LNCaP clone FGC (cell line): ENCODE results near the gene NACAD.

Source experiments
- DNase-seq: peaks from one replicate; pipeline ENCODE4 v3.0.0-alpha.2; 2011; ENCODE audit warnings: low read depth
- H3K4me3 ChIP-seq: 2 replicates; pipeline ENCODE4 v1.5.1; 2011; ENCODE audit warnings: mild to moderate bottlenecking, low read depth, low read length, control low read depth
- TF ChIP-seq, protein P1 (sequence below): IDR thresholded peaks from 2 replicates; pipeline ENCODE4 v1.5.1; 2012; ENCODE audit warnings: mild to moderate bottlenecking; ENCODE audit not compliant: control insufficient read depth, insufficient read depth; ENCODE audit errors: extremely low read depth

Gene NACAD

GRCh38 chr7:45067582-45067981 is 21.2 kb downstream of the NACAD start:
- H3K4me3 ChIP-seq: no peak overlapping the region
- DNase-seq: no peak
- TF ChIP-seq, protein P1, sequence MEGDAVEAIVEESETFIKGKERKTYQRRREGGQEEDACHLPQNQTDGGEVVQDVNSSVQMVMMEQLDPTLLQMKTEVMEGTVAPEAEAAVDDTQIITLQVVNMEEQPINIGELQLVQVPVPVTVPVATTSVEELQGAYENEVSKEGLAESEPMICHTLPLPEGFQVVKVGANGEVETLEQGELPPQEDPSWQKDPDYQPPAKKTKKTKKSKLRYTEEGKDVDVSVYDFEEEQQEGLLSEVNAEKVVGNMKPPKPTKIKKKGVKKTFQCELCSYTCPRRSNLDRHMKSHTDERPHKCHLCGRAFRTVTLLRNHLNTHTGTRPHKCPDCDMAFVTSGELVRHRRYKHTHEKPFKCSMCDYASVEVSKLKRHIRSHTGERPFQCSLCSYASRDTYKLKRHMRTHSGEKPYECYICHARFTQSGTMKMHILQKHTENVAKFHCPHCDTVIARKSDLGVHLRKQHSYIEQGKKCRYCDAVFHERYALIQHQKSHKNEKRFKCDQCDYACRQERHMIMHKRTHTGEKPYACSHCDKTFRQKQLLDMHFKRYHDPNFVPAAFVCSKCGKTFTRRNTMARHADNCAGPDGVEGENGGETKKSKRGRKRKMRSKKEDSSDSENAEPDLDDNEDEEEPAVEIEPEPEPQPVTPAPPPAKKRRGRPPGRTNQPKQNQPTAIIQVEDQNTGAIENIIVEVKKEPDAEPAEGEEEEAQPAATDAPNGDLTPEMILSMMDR: no peak

DNA sequence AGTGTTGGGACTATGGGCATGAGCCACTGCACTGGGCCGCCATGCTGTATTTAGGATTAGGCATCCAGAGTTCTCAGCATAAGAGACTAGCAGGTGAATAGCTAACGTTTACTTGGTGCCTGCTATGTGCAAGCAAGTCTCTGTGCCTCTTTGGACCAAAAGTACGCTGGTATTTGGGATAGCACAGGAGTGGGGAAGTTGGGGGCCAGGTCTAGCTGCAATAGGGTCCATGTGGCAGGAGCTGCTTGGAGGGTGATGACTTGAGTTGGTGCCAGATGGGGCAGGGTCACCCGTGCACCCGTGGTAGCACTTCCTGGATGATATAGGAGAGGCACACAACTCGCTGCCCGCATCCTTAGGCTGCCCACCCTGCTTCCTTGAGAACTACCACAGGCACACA is 22.4 kb downstream of the NACAD start:
- TF ChIP-seq, protein P1: no peak
- no peak overlapping the region for H3K4me3 ChIP-seq
- DNase-seq: no peak

DNA sequence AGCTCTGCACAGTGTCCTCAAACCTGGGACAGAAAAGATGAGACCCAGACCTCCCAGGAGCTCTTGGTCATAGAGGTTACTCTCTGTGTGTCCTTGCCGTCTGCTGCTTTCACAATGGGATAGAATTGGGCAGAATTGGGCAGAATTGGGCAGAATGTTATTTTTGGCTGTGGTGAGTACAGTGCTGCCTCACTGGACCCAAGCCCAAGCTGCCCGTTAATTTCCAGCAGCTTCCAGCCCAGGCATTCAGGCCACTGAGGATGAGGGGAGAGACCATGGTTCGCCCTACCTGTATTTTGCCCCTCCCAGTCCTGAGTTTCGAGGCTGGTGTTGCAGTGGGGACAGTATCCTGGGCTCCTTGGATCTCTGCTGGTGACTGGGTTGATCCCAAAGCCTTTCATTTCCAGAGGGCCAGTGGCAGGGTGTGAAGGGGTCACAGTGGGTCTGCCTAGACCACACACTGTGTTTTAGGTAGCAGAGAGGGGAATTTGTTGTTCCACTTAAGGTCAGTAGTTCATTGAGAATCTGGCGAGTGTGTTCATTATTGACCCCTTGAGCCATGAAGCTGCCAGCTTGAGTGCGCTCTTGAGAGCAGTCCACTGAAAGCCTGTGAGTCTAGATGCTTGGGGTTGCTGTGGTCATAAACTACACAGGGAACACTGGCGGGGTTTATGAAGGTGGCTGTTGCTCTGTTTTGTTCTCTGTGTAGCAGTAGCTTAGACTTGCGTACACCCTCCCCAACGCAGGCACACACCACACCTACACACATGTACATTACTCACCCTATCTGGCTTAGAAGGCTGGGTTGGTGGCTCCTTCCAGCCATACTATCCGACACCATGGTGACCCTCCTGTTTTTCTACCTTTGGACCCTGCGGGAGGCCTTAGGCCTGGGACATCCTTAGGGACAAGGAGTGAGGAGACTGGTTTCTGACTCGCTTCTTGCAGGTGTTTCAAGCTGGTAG is 23.5 kb downstream of the NACAD start:
- no peak overlapping the region for H3K4me3 ChIP-seq
- no peak for DNase-seq
- TF ChIP-seq, protein P1: no peak

DNA sequence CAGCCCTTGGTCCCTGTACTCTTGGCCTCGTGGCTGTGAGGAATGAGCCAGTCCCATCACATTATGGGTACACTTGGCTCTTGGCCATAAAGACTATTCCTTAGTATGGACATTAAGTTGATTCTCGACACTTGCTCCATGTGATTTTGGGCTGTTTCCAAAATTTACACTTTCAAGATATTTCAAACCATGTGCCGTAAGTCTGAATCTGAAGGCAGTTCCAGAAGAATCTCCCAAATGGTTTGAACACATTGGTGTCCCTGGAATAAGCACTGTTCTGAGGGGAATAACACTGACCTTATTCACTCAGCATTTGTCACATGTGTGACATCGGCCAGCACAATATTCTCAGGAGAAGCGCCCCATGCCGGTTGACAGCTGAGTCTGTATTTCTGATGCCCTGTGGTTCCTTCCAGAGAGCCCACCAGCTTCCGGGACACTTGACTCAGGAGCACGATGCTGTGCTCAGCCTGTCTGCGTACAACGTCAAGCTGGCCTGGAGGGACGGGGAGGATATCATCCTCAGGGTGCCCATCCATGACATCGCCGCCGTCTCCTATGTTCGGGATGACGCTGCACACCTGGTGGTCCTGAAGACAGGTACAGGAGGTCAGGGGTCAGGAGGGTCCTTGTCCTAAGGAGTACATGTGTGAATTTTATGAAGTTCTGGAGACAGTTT is 24.6 kb downstream of the NACAD start:
- TF ChIP-seq, protein P1: no peak
- no peak for DNase-seq

GRCh38 chr7:45061806-45062425 is 26.9 kb downstream of the NACAD start:
- H3K4me3 ChIP-seq: no peak overlapping the region
- DNase-seq: no peak
- TF ChIP-seq, protein P1: no peak

More for the DNA sequence above, 24.6 kb downstream of the NACAD start:
- H3K4me3 ChIP-seq: no peak overlapping the region

- H3K4me3 ChIP-seq: no peak overlapping the region
- TF ChIP-seq, protein P1: no peak
- DNase-seq: no peak
Measured at GRCh38 chr7:45061352-45061751, 27.4 kb downstream of the NACAD start.
